ENCODE measurements around the gene TCERG1L.

Gene TCERG1L

GRCh38 chr10:131250454-131251145 is 60.9 kb downstream of the TCERG1L start:
- Histone ChIP-seq H3K27me3 (replicated peaks; ENCODE audit: control insufficient read depth, insufficient read depth, low read length) (no peaks in the 10 kb centered on the region), H3K4me3 (replicated peaks; ENCODE audit: low read depth, low read length) (no peak overlapping the region), H3K36me3 (ENCODE audit: control insufficient read depth, insufficient read depth, low read length) (no peaks in the 10 kb centered on the region)
- no peak for TF ChIP-seq CTCF (IDR thresholded peaks at IDR 0.05; ENCODE audit: insufficient read depth, low read length, poor library complexity, severe bottlenecking)
- no peak for DNase-seq (ENCODE audit: extremely low read depth, insufficient read length)

GRCh38 chr10:131249955-131250344 is 61.6 kb downstream of the TCERG1L start:
- no peaks in the 10 kb centered on the region for H3K27me3 ChIP-seq (replicated peaks; ENCODE audit: control insufficient read depth, insufficient read depth, low read length)
- TF ChIP-seq CTCF (IDR thresholded peaks at IDR 0.05; ENCODE audit: insufficient read depth, low read length, poor library complexity, severe bottlenecking), result no peak
- no peak for DNase-seq (ENCODE audit: extremely low read depth, insufficient read length)
- no peaks in the 10 kb centered on the region for H3K36me3 ChIP-seq (ENCODE audit: control insufficient read depth, insufficient read depth, low read length)
- H3K4me3 ChIP-seq (replicated peaks; ENCODE audit: low read depth, low read length), result no peak overlapping the region

GRCh38 chr10:131249238-131249954 is 62.1 kb downstream of the TCERG1L start:
- H3K36me3 ChIP-seq (ENCODE audit: control insufficient read depth, insufficient read depth, low read length), result no peaks in the 10 kb centered on the region
- no peaks in the 10 kb centered on the region for H3K27me3 ChIP-seq (replicated peaks; ENCODE audit: control insufficient read depth, insufficient read depth, low read length)
- no peak overlapping the region for H3K4me3 ChIP-seq (replicated peaks; ENCODE audit: low read depth, low read length)
- no peak for TF ChIP-seq CTCF (IDR thresholded peaks at IDR 0.05; ENCODE audit: insufficient read depth, low read length, poor library complexity, severe bottlenecking)
- no peak for DNase-seq (ENCODE audit: extremely low read depth, insufficient read length)

GRCh38 chr10:131248376-131249165 is 63.0 kb downstream of the TCERG1L start:
- Histone ChIP-seq H3K36me3 (ENCODE audit: control insufficient read depth, insufficient read depth, low read length) (no peaks in the 10 kb centered on the region), H3K27me3 (replicated peaks; ENCODE audit: control insufficient read depth, insufficient read depth, low read length) (no peaks in the 10 kb centered on the region), H3K4me3 (replicated peaks; ENCODE audit: low read depth, low read length) (no peak overlapping the region)
- no peak for TF ChIP-seq CTCF (IDR thresholded peaks at IDR 0.05; ENCODE audit: insufficient read depth, low read length, poor library complexity, severe bottlenecking)
- DNase-seq (ENCODE audit: extremely low read depth, insufficient read length), result no peak

GRCh38 chr10:131247873-131248272 is 63.6 kb downstream of the TCERG1L start:
- DNase-seq (ENCODE audit: extremely low read depth, insufficient read length), result no peak
- no peak for TF ChIP-seq CTCF (IDR thresholded peaks at IDR 0.05; ENCODE audit: insufficient read depth, low read length, poor library complexity, severe bottlenecking)
- Histone ChIP-seq H3K36me3 (ENCODE audit: control insufficient read depth, insufficient read depth, low read length) (no peaks in the 10 kb centered on the region), H3K4me3 (replicated peaks; ENCODE audit: low read depth, low read length) (no peak overlapping the region), H3K27me3 (replicated peaks; ENCODE audit: control insufficient read depth, insufficient read depth, low read length) (no peaks in the 10 kb centered on the region)
